Rectal smooth muscle tissue (tissue), 1 donor: Measurements from ENCODE around the gene LRP10.
A peak's percentile ranks its signal among the peaks of the same experiment; 100 is the strongest.

Experiments
- H3K27ac ChIP-seq: one replicate; pipeline ENCODE4 v1.7.0; 2013; ENCODE audit warnings: low read depth, low read length, inconsistent platforms
- H3K27me3 ChIP-seq: one replicate; pipeline ENCODE4 v1.7.0; 2013; ENCODE audit warnings: low read length; ENCODE audit not compliant: control insufficient read depth, insufficient read depth
- H3K36me3 ChIP-seq: one replicate; pipeline ENCODE4 v1.7.0; 2013; ENCODE audit warnings: low read length; ENCODE audit not compliant: control insufficient read depth, insufficient read depth
- H3K4me1 ChIP-seq: one replicate; pipeline ENCODE4 v1.7.0; 2013; ENCODE audit warnings: low read length; ENCODE audit not compliant: control insufficient read depth, insufficient read depth
- H3K4me3 ChIP-seq: one replicate; pipeline ENCODE4 v1.7.0; 2013; ENCODE audit warnings: low read length
- H3K9ac ChIP-seq: one replicate; pipeline ENCODE4 v1.7.0; 2013; ENCODE audit warnings: low read length

The LRP10 gene

GRCh38 chr14:22887260-22887989, 15.9 kb downstream of the LRP10 start:
- Histone ChIP-seq H3K4me3 (peak overlapping the region; percentile 62), H3K27me3 (no peaks in the 10 kb centered on the region), H3K9ac (peak overlapping the region; percentile 16), H3K36me3 (no peaks in the 10 kb centered on the region), H3K27ac (no peak overlapping the region), H3K4me1 (no peaks in the 10 kb centered on the region)

DNA sequence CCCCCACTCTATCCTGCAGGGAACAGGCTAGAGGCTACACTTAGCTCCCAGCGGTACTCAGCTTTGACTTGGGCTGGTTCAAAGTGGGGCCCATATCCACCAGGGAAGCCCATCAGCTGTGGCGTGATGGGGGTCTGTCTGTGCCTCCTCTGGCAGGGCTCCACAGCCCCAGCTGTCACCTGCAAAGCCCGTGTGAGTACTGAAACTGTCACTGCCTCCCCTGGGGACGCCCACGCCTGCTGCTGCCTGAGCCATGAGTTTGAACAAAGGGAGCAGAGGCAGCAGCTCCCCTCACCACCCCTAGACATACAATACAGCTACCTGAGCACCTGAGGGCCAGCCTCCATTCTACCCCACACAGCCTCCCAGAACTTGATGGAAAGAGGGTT, 16.4 kb downstream of the LRP10 start:
- Histone ChIP-seq H3K4me3 (peak overlapping the region; percentile 62), H3K27ac (no peak overlapping the region), H3K4me1 (no peaks in the 10 kb centered on the region), H3K27me3 (no peaks in the 10 kb centered on the region), H3K9ac (peak overlapping the region; percentile 16), H3K36me3 (no peaks in the 10 kb centered on the region)

DNA sequence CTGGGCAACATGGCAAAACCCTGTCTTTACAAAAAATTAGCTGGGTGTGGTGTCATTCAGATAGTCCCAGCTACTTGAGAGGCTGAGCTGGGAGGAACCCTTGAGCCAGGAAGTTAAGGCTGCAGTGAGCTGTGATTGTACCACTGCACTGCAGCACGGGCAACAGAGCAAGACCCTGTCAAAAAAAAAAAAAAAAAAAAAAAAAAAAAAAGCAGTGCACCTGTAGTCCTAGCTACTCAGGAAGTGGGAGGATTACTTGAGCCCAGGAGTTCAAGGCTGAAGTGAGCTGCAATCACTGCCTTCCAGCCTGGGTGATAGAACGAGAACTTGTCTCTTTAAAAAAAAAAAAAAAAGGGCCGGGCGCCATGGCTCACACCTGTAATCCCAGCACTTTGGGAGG, 17.1 kb downstream of the LRP10 start:
- Histone ChIP-seq H3K4me1 (no peaks in the 10 kb centered on the region), H3K27ac (no peak overlapping the region), H3K9ac (no peak overlapping the region), H3K36me3 (no peaks in the 10 kb centered on the region), H3K27me3 (no peaks in the 10 kb centered on the region), H3K4me3 (no peak overlapping the region)

DNA sequence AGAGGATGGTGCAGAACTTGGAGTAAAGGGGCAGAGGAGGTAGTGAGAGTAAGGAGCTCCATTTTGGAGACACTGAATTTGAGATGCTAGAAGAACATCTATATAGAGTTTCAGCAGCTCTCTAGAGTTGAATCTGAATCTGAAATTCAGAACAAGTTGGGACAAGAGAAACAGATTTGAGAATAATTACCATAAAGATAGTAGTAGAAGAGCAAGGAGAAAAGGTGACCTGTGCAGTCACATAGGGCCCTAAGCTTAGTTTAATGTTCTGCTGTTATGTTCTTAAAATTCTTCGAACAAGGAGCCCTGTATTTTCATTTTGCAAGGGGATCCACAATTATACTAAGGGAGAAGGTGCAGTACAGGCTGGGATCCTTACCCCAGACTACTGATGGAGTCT, 18.9 kb downstream of the LRP10 start:
- Histone ChIP-seq H3K9ac (no peak overlapping the region), H3K4me3 (no peak overlapping the region), H3K27me3 (no peaks in the 10 kb centered on the region), H3K36me3 (no peaks in the 10 kb centered on the region), H3K27ac (no peak overlapping the region), H3K4me1 (no peaks in the 10 kb centered on the region)

DNA sequence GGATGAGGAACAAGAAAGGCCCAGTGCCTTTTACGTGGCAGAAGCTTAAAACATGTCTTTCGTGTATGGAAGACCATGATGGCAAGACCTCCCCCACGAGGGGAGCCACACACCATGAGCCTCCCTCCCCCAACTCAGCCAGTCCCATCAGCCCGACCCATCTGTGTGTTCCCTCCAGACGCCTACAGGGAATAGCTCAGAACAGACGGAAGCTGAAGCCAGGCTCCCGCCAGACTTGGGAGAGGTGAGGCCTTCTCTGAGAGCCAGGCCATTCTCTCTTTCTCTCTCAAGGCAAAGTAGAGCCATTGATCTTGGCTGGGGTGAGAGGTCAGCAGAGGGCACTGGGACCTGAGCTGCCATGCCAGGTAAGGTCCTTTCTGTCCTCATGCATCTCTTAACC, 20.9 kb downstream of the LRP10 start:
- Histone ChIP-seq H3K4me1 (no peaks in the 10 kb centered on the region), H3K27me3 (no peaks in the 10 kb centered on the region), H3K9ac (no peak overlapping the region), H3K27ac (no peak overlapping the region), H3K4me3 (no peak overlapping the region), H3K36me3 (no peaks in the 10 kb centered on the region)

DNA sequence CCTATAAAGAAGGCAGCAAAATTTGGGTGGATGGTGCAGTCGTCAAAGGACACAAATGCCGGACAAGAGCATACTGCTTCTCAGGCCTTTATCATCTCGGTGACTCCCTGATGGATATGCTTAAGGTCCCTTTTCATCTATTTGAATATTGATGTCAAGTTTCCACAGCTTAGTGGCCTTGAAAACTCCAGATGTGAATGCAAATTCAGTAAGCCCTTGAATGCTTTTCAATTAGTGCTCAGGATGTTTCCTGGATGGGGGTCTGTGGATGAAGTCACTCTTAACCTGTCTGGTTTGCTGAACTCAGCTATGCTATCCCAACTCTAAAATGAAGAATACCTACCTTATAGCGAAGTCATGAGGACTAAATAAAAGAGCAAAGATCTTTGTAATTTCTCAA, 22.2 kb downstream of the LRP10 start:
- no peak overlapping the region for H3K9ac ChIP-seq
- peaks cover 4% of the 10 kb centered on the region for H3K4me1 ChIP-seq
- no peaks in the 10 kb centered on the region for H3K27me3 ChIP-seq
- H3K27ac ChIP-seq: no peak overlapping the region
- no peak overlapping the region for H3K4me3 ChIP-seq
- no peaks in the 10 kb centered on the region for H3K36me3 ChIP-seq

DNA sequence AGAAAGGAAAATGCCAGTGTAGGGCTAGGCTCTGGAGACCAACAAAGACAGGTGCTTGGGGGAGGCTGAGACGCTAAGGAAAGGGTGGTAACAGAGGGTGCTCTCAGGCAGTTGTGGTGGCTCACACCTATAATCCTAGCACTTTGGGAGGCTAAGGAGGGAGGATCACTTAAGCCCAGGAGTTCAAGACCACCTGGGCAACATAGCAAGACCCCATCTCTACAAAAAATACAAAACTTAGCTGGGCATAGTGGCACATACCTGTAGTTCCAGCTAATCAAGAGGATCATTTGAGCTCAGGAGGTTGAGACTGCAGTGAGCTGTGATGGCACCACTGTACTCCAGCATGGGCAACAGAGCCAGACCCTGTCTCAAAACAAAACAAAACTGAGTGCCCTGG, 23.9 kb downstream of the LRP10 start:
- Histone ChIP-seq H3K27me3 (no peaks in the 10 kb centered on the region), H3K36me3 (no peaks in the 10 kb centered on the region), H3K4me3 (no peak overlapping the region), H3K9ac (no peak overlapping the region), H3K27ac (no peak overlapping the region), H3K4me1 (peaks cover 10% of the 10 kb centered on the region)

GRCh38 chr14:22896356-22896755, 24.8 kb downstream of the LRP10 start:
- peaks cover 10% of the 10 kb centered on the region for H3K4me1 ChIP-seq
- no peaks in the 10 kb centered on the region for H3K27me3 ChIP-seq
- H3K27ac ChIP-seq: no peak overlapping the region
- H3K36me3 ChIP-seq: peaks cover 7% of the 10 kb centered on the region
- no peak overlapping the region for H3K9ac ChIP-seq
- no peak overlapping the region for H3K4me3 ChIP-seq

DNA sequence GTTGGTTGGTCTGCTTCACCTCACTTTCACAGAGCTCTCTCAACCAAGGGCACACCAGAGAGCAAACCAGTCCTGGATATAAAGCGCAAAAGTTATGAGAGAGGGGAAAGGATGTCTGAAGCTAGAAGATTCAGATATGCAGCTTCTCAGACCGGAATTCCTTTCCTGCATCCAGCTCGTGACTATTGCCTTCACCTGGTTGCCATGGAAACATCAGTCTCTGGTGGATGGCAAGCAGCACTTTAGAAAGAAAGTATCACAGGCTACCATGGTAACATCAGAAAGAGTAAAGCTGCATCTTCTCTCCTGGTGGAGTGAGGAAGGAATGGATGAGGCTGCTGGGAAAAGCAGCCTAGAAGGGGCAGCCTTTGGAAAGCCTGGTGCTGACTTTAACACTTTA, 25.2 kb downstream of the LRP10 start:
- no peak overlapping the region for H3K27ac ChIP-seq
- peaks cover 10% of the 10 kb centered on the region for H3K4me1 ChIP-seq
- no peaks in the 10 kb centered on the region for H3K27me3 ChIP-seq
- no peak overlapping the region for H3K9ac ChIP-seq
- no peak overlapping the region for H3K4me3 ChIP-seq
- peaks cover 11% of the 10 kb centered on the region for H3K36me3 ChIP-seq

GRCh38 chr14:22897357-22897756, 25.8 kb downstream of the LRP10 start:
- no peak overlapping the region for H3K27ac ChIP-seq
- no peaks in the 10 kb centered on the region for H3K27me3 ChIP-seq
- no peak overlapping the region for H3K9ac ChIP-seq
- H3K4me1 ChIP-seq: peaks cover 10% of the 10 kb centered on the region
- H3K36me3 ChIP-seq: peaks cover 17% of the 10 kb centered on the region
- no peak overlapping the region for H3K4me3 ChIP-seq

DNA sequence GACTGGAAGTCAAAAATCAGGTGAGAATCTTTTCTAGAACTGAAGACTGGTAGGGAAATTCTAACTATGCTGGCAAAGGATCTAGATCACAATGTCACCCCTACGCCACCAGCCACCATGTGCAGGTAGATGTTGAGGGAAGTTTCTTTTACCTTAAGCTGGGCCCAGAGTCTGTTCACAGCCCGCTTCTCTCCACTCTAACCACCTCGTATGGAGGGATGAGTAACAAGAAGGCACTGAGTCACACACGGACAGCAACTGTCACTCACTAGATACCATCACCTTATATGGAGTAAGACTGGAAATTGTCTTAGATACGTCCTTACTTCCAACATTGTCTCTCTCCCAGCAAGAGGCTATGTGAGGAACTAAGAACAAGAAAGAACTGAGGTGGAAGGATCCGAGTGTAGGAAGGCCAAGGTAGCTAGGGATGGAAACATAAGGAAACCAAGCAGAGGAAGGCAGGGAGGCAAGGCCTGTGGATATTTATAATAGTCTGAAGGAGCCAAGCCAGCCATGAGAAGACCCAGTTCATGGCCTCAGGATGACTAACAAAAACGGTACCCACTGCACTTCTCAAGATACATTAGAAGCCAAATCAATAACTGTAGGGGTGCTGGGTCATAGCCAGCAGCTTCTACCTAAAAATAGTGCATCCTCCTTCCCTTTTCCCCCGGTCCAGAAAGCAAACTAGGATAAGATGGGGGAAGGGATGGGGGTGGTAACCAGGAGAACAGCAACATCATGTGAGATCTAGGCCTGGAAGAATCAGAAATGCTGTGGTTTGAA, 27.0 kb downstream of the LRP10 start:
- Histone ChIP-seq H3K36me3 (peaks cover 27% of the 10 kb centered on the region), H3K27ac (peak overlapping the region; percentile 71), H3K4me3 (no peak overlapping the region), H3K9ac (no peak overlapping the region), H3K27me3 (no peaks in the 10 kb centered on the region), H3K4me1 (peaks cover 10% of the 10 kb centered on the region)

DNA sequence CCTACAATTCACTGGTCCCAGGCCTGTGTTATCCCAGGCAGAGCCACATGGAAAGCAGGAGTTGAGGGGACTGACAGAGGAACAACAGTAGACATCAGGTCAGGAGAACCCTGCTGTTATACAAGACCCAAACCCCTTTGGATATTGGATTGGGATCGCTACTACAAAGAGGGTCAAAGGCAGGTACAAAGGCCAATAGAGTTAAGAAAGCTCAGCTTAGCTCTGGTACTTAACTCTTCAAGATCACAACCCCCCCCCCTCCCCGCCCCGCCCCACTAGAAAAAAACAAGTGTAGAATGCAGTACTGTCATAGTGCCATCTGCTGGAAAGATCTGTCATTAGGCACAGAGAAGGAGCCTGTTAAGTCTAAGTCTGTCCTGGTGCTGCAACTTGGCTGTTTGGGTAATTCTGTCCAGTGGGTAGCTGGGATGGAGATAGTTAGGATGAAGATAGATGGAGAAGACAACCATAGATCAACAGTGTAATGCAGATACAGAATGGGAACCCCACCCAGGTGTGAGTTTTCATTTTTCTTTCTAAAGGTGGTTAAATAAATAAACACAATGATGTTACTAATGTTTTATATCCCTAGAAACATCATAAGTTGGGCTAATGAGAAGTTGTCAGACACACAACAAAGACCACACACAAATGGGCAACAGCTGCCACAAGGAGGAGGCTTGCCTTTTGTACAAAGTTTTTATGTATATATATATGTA, 28.7 kb downstream of the LRP10 start:
- Histone ChIP-seq H3K4me3 (no peak overlapping the region), H3K4me1 (peaks cover 10% of the 10 kb centered on the region), H3K27ac (peak overlapping the region; percentile 69), H3K27me3 (no peaks in the 10 kb centered on the region), H3K36me3 (peaks cover 40% of the 10 kb centered on the region), H3K9ac (no peak overlapping the region)
